ENCODE data around the gene GRK5.

DNA sequence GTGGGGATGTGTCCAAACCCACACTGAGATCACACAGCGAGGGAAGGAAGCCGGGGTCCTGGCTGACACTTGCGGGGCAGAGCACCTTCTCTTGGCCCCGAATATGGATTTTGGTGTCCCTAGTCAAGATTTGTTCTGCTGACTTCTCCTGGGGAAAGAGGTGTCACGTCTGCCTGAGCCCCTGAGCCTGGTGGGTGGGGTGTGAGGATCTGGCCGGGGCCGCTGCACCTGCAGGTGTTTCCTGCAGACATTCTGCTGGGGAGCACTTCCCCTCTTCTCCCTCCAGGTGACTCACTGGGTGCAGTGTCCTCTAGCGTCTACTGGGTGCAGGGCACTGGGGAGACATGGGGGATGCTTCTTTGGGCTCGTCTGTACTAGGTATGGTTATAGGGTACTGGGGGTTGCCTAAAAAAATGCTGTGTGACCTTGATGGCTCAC is 99.2 kb downstream of the GRK5 start:
- TF ChIP-seq, protein P1, sequence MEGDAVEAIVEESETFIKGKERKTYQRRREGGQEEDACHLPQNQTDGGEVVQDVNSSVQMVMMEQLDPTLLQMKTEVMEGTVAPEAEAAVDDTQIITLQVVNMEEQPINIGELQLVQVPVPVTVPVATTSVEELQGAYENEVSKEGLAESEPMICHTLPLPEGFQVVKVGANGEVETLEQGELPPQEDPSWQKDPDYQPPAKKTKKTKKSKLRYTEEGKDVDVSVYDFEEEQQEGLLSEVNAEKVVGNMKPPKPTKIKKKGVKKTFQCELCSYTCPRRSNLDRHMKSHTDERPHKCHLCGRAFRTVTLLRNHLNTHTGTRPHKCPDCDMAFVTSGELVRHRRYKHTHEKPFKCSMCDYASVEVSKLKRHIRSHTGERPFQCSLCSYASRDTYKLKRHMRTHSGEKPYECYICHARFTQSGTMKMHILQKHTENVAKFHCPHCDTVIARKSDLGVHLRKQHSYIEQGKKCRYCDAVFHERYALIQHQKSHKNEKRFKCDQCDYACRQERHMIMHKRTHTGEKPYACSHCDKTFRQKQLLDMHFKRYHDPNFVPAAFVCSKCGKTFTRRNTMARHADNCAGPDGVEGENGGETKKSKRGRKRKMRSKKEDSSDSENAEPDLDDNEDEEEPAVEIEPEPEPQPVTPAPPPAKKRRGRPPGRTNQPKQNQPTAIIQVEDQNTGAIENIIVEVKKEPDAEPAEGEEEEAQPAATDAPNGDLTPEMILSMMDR (IDR thresholded peaks at IDR 0.05): no peak
- no peak for TF ChIP-seq ZFX (IDR thresholded peaks at IDR 0.05; ENCODE audit: borderline replicate concordance)
